HCT116 (cell line): ENCODE data around the gene NUAK2. TPM values are rescaled to one million over a fixed set of nuclear protein-coding genes. Genes with fewer than 3 reads are reported as not detected.

Experiments
- ATAC-seq: fragments of 200-7000 bp; cut with Tn5 transposase; 2 replicates; pipeline ENCODE4 v1.9.1; 2020; ENCODE audit warnings: mild to moderate bottlenecking, moderate library complexity
- Bru-seq: library from RNA; stranded (reverse); fragments of 400-500 nt; gene quantifications from one replicate; lab custom pipeline; 2021; lab: Mats Ljungman, UMichigan
- BruChase-seq, 2 experiments: library from RNA; stranded (reverse); fragments of 400-500 nt; gene quantifications; one replicate each; lab custom pipeline; 2021; lab: Mats Ljungman, UMichigan
- BruUV-seq: library from RNA; stranded (reverse); fragments of 400-500 nt; replicated peaks from 2 replicates; lab custom pipeline; 2021; lab: Mats Ljungman, UMichigan
- CTCF ChIA-PET: fragments of 300-600 bp; sonication (Branson Sonifier 250); formaldehyde crosslinking; loops from one replicate; lab custom pipeline; 2021; ENCODE audit warnings: antibody characterized with exemption; lab: Charles Lee
- POLR2A ChIA-PET: fragments of 300-600, 350-600 bp; sonication (Branson Sonifier 250); formaldehyde crosslinking; loops from one replicate; lab custom pipeline; 2021; ENCODE audit warnings: antibody characterized with exemption; lab: Charles Lee
- RAD21 ChIA-PET, 2 experiments: fragments of 300-600 bp; sonication (Branson Sonifier 250); formaldehyde crosslinking; loops; one replicate each; lab custom pipeline; 2023; ENCODE audit warnings: low total read pairs in 2 of 2; ENCODE audit not compliant: uncharacterized antibody in 2 of 2, unreplicated experiment in 2 of 2, low non-redundant PET in 1 of 2; lab: Charles Lee
- DNase-seq: peaks from one replicate; pipeline ENCODE4 v3.0.0-alpha.2; 2010; ENCODE audit warnings: low read depth, low spot score
- H2AFZ ChIP-seq: fragments of 200-600 bp; shearing (Covaris generic), sonication (generic); 2 replicates; pipeline ENCODE4 v1.6.1; 2017; ENCODE audit warnings: low read depth, mixed run types, mixed read lengths, antibody characterized with exemption, low read length; ENCODE audit not compliant: poor library complexity, severe bottlenecking
- H3K27ac ChIP-seq: 2 replicates; pipeline ENCODE4 v1.5.1; 2012; ENCODE audit warnings: low read depth, low read length
- H3K27me3 ChIP-seq: fragments of 200-600 bp; sonication (generic); 2 replicates; pipeline ENCODE4 v1.6.1; 2016; ENCODE audit warnings: mixed run types, low read length, mixed read lengths; ENCODE audit not compliant: insufficient read depth
- H3K36me3 ChIP-seq, 2 experiments: fragments of 200-500 bp in 1 of 2; fragments of 200-600 bp in 1 of 2; sonication (Bioruptor generic) in 1 of 2; sonication (generic) in 1 of 2; 2 replicates each; pipeline versions ENCODE4 v1.5.1 to v1.6.1; 2014 to 2016; ENCODE audit warnings: low read length in 2 of 2, inconsistent platforms in 1 of 2, mixed read lengths in 1 of 2, mixed run types in 1 of 2; ENCODE audit not compliant: insufficient read depth in 2 of 2, control insufficient read depth in 1 of 2
- H3K4me1 ChIP-seq, 2 experiments: fragments of 200-600 bp in 1 of 2; sonication (generic) in 1 of 2; 2 replicates each; pipeline versions ENCODE4 v1.5.1 to v1.6.1; 2012 to 2017; ENCODE audit warnings: low read length in 2 of 2, inconsistent platforms in 1 of 2, mild to moderate bottlenecking in 1 of 2, mixed read lengths in 1 of 2, mixed run types in 1 of 2, moderate library complexity in 1 of 2; ENCODE audit not compliant: insufficient read depth in 2 of 2, control insufficient read depth in 1 of 2
- H3K4me2 ChIP-seq: fragments of 200-600 bp; sonication (generic); 2 replicates; pipeline ENCODE4 v1.6.1; 2017; ENCODE audit warnings: mixed run types, low read length, mixed read lengths
- H3K4me3 ChIP-seq, 2 experiments: fragments of 200-600 bp in 1 of 2; sonication (generic) in 1 of 2; replicated peaks in 1 of 2; 2 replicates each; pipeline ENCODE4 v1.5.1; 2011 to 2016; ENCODE audit warnings: low read length in 2 of 2, control low read depth in 1 of 2, low read depth in 1 of 2, mild to moderate bottlenecking in 1 of 2, mixed read lengths in 1 of 2, mixed run types in 1 of 2
- H3K79me2 ChIP-seq: fragments of 200-600 bp; sonication (generic); 2 replicates; pipeline ENCODE4 v1.6.1; 2017; ENCODE audit warnings: mild to moderate bottlenecking, mixed run types, low read length, moderate library complexity, mixed read lengths; ENCODE audit not compliant: insufficient read depth
- H3K9ac ChIP-seq: fragments of 200-600 bp; sonication (generic); 2 replicates; pipeline ENCODE4 v1.6.1; 2016; ENCODE audit warnings: low read length, mixed read lengths
- H3K9me2 ChIP-seq: fragments of 200-600 bp; sonication (generic), shearing (Covaris generic); 2 replicates; pipeline ENCODE4 v1.6.1; 2017; ENCODE audit warnings: mixed run types, mild to moderate bottlenecking, moderate library complexity; ENCODE audit not compliant: insufficient read depth
- H3K9me3 ChIP-seq, 2 experiments: fragments of 200-500 bp in 1 of 2; fragments of 200-600 bp in 1 of 2; sonication (Bioruptor generic) in 1 of 2; sonication (generic) in 1 of 2; 2 replicates each; pipeline ENCODE4 v1.6.1; 2014 to 2017; ENCODE audit warnings: low read length in 2 of 2, mixed read lengths in 2 of 2, inconsistent platforms in 1 of 2, low read depth in 1 of 2, mild to moderate bottlenecking in 1 of 2, mixed run types in 1 of 2, moderate library complexity in 1 of 2; ENCODE audit not compliant: control insufficient read depth in 1 of 2, insufficient read depth in 1 of 2
- H4K20me1 ChIP-seq: fragments of 200-600 bp; sonication (generic), shearing (Covaris generic); 2 replicates; pipeline ENCODE4 v1.6.1; 2017; ENCODE audit warnings: mixed run types, mild to moderate bottlenecking, moderate library complexity; ENCODE audit not compliant: insufficient read depth
- CBX3 ChIP-seq: IDR thresholded peaks from 2 replicates; pipeline ENCODE4 v1.6.1; 2012; ENCODE audit warnings: low read depth
- CEBPB ChIP-seq: IDR thresholded peaks from 2 replicates; pipeline ENCODE4 v1.6.1; 2012; ENCODE audit warnings: low read depth
- POLR2A ChIP-seq: IDR thresholded peaks from 2 replicates; pipeline ENCODE4 v1.7.0; 2011; ENCODE audit warnings: borderline replicate concordance; ENCODE audit not compliant: insufficient read depth, insufficient read length; ENCODE audit errors: extremely low read depth
- POLR2AphosphoS5 ChIP-seq: IDR thresholded peaks from 2 replicates; pipeline ENCODE4 v1.6.1; 2011; ENCODE audit warnings: mild to moderate bottlenecking, low read depth, low read length, moderate library complexity
- SIN3A ChIP-seq: IDR thresholded peaks from 2 replicates; pipeline ENCODE4 v1.6.1; 2012; ENCODE audit warnings: low read depth
- SP1 ChIP-seq: IDR thresholded peaks from 2 replicates; pipeline ENCODE4 v1.6.1; 2012; ENCODE audit warnings: low read depth
- ZFX ChIP-seq: fragments of 450-650 bp; IDR thresholded peaks from 2 replicates; pipeline ENCODE4 v1.6.1; 2017
- intact Hi-C: fragments of 100-400 bp; cut with micrococcal nuclease; formaldehyde crosslinking; loops from 2 replicates; pipeline ENCODE4 v1.10.0; 2022
- long read RNA-seq: library from polyadenylated mRNA; unstranded; transcript quantifications from one replicate; pipeline ENCODE4 v2.0.0, GENCODE V29; 2021; ENCODE audit not compliant: unreplicated experiment
- polyA plus RNA-seq: library from polyadenylated mRNA; unstranded; fragments of >200 nt; gene quantifications from 2 replicates; pipeline ENCODE4 v1.2.1, GENCODE V29; 2012; ENCODE audit warnings: missing spikeins
- total RNA-seq: library from RNA; stranded (reverse); gene quantifications from one replicate; pipeline ENCODE4 v1.2.1, GENCODE V29; 2021; ENCODE audit not compliant: unreplicated experiment
- TF ChIP-seq, protein P1 (sequence below): IDR thresholded peaks from 2 replicates; pipeline ENCODE4 v1.6.1; 2012
- TF ChIP-seq, protein P2 (sequence below): IDR thresholded peaks from 2 replicates; pipeline ENCODE4 v1.6.1; 2011; ENCODE audit warnings: mild to moderate bottlenecking, low read length, moderate library complexity; ENCODE audit not compliant: insufficient replicate concordance; ENCODE audit errors: extremely low read depth
- TF ChIP-seq, protein P3 (sequence below): IDR thresholded peaks from 2 replicates; pipeline ENCODE4 v1.6.1; 2012
- TF ChIP-seq, protein P4 (sequence below), 3 experiments: fragments of 200-600 bp in 1 of 3; sonication (generic) in 1 of 3; IDR thresholded peaks in 2 of 3; conservative IDR thresholded peaks in 1 of 3; 2 replicates each; pipeline ENCODE4 v1.5.1; 2012 to 2017; ENCODE audit warnings: low read depth in 2 of 3, low read length in 2 of 3, antibody characterized with exemption in 1 of 3, borderline replicate concordance in 1 of 3, control low read depth in 1 of 3, mild to moderate bottlenecking in 1 of 3, mixed read lengths in 1 of 3, mixed run types in 1 of 3, moderate library complexity in 1 of 3; ENCODE audit not compliant: insufficient read depth in 1 of 3

The NUAK2 gene
- total RNA-seq, result 3.0 TPM
- polyA plus RNA-seq, result 1.4 and 1.5 TPM in 2 replicates
- Bru-seq, nascent RNA, result percentile 53 among the genes with signal in this experiment
- BruChase-seq, experiment 1, labeled RNA remaining after a 6-hour chase, result percentile 33 among the genes with signal in this experiment
- BruChase-seq, experiment 2, labeled RNA remaining after a 2-hour chase, result percentile 39 among the genes with signal in this experiment
- long read RNA-seq, partial matches to known transcripts, result 1 of 6 reads
- long read RNA-seq, other reads (novel, unspliced or antisense), result 1 of 6 reads

DNA sequence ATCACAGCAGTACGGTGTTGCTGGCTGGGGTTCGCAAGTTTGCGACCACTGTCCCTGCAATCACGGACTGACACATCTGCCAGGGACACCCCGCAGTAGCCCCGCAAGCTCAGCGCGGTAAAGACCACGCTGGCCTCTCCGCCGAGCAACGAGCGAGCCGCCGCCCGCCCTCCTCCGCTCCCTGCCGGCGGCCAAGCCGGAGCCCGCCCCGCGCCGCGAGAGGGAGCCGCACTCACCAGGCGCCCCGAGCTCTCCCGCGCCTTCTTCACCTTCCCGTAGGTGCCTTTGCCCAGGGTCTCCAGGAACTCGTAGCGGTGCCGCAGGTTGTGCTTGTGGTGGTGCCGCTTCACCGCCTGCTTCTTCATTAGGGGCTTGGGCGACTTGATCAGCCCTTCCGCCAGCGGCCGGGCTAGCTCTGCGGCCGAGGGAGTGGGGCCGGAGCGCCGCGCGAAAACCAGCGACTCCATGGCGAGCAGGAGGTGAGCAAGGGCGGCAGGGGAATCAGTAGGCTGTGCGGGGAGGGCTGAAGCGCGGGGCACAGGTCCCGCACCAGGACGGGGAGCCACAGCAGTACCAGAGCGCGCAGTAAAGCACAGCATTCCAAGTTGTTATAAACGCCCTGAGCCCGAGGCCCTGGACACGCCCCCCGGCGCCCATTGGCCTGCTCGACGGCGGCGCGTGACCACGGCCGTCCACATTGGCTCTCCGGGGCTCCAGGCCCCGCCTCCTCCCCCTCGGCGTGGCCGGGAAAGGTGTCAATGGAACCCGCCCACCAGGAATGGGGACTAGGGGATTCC is at the start of gene NUAK2:
Gene NUAK2, minus strand, starts transcription at position 584 of the 797 bp plus-strand sequence. Its CDS starts 117 bp downstream, at position 467.
- ChIA-PET POLR2A (interaction anchor here (0.9 to 1.2 kb wide), 2 partner anchors 23 to 50 kb away, joined by 3 to 5 read pairs; no protein-coding TSS in a partner anchor), RAD21 (interaction anchor here (0.6 to 2.1 kb wide), 3 partner anchors 26 to 48 kb away, joined by 3 to 9 read pairs (median 8); no protein-coding TSS in a partner anchor), CTCF (interaction anchor here (1.1 to 10.6 kb wide), 3 partner anchors 14 to 47 kb away, joined by 3 to 397 read pairs (median 5); no protein-coding TSS in a partner anchor)
- peak; percentile 92 for ATAC-seq
- peak within 1 kb of the TSS; percentile 90 for H3K9ac ChIP-seq
- H2AFZ ChIP-seq, result peak within 1 kb of the TSS; percentile 79
- H3K9me3 ChIP-seq, result no peaks in the 10 kb centered on the region
- BruUV-seq, result no TSS peak
- peaks cover 44 to 62% of the 10 kb centered on the region in 2 experiments for H3K4me1 ChIP-seq
- TF ChIP-seq POLR2AphosphoS5 (peak; percentile 90), SP1 (peak; percentile 80), ZFX (peak; percentile 17; the same call in 1 of the 2 replicates), CEBPB (no peak), CBX3 (peak; percentile 71), SIN3A (peak; percentile 60), POLR2A (peak; percentile 68)
- TF ChIP-seq, protein P1, sequence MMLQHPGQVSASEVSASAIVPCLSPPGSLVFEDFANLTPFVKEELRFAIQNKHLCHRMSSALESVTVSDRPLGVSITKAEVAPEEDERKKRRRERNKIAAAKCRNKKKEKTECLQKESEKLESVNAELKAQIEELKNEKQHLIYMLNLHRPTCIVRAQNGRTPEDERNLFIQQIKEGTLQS, result no peak
- TF ChIP-seq, protein P2, sequence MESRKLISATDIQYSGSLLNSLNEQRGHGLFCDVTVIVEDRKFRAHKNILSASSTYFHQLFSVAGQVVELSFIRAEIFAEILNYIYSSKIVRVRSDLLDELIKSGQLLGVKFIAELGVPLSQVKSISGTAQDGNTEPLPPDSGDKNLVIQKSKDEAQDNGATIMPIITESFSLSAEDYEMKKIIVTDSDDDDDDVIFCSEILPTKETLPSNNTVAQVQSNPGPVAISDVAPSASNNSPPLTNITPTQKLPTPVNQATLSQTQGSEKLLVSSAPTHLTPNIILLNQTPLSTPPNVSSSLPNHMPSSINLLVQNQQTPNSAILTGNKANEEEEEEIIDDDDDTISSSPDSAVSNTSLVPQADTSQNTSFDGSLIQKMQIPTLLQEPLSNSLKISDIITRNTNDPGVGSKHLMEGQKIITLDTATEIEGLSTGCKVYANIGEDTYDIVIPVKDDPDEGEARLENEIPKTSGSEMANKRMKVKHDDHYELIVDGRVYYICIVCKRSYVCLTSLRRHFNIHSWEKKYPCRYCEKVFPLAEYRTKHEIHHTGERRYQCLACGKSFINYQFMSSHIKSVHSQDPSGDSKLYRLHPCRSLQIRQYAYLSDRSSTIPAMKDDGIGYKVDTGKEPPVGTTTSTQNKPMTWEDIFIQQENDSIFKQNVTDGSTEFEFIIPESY, result no peak
- TF ChIP-seq, protein P3, sequence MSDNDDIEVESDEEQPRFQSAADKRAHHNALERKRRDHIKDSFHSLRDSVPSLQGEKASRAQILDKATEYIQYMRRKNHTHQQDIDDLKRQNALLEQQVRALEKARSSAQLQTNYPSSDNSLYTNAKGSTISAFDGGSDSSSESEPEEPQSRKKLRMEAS, result peak; percentile 94
- TF ChIP-seq, protein P4, sequence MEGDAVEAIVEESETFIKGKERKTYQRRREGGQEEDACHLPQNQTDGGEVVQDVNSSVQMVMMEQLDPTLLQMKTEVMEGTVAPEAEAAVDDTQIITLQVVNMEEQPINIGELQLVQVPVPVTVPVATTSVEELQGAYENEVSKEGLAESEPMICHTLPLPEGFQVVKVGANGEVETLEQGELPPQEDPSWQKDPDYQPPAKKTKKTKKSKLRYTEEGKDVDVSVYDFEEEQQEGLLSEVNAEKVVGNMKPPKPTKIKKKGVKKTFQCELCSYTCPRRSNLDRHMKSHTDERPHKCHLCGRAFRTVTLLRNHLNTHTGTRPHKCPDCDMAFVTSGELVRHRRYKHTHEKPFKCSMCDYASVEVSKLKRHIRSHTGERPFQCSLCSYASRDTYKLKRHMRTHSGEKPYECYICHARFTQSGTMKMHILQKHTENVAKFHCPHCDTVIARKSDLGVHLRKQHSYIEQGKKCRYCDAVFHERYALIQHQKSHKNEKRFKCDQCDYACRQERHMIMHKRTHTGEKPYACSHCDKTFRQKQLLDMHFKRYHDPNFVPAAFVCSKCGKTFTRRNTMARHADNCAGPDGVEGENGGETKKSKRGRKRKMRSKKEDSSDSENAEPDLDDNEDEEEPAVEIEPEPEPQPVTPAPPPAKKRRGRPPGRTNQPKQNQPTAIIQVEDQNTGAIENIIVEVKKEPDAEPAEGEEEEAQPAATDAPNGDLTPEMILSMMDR (IDR thresholded peaks at IDR 0.05 in 2 of 3, conservative IDR thresholded peaks at IDR 0.05 in 1 of 3; ENCODE audit: borderline replicate concordance in 1 of 3, insufficient read depth in 1 of 3, low read depth in 2 of 3, low read length in 2 of 3), result peak in 2 of 3 experiments; percentile 14 to 29; a peak in 3 of 6 replicates
- no peaks in the 10 kb centered on the region for H3K27me3 ChIP-seq
- H3K36me3 ChIP-seq, result no peaks in the 10 kb centered on the region
- H3K4me2 ChIP-seq, result peak within 1 kb of the TSS; percentile 100
- intact Hi-C loops, result loop anchor here (1.0 kb wide), 1 partner anchor 48 kb away; no protein-coding TSS in a partner anchor
- H3K9me2 ChIP-seq, result no peaks in the 10 kb centered on the region
- DNase-seq, result peak; percentile 80
- peak within 1 kb of the TSS; percentile 77 for H3K27ac ChIP-seq
- peaks cover 45% of the 10 kb centered on the region; the same call in 1 of the 2 replicates for H3K79me2 ChIP-seq
- H4K20me1 ChIP-seq, result no peaks in the 10 kb centered on the region
- H3K4me3 ChIP-seq, result peak within 1 kb of the TSS; percentile 78 to 95
